Sigmoid colon (tissue), 7 donors: ENCODE results near the gene FGFR2. TPM values are rescaled to one million over a fixed set of nuclear protein-coding genes. Genes with fewer than 3 reads are reported as not detected.

Source experiments
- DNase-seq: peaks from one replicate; pipeline ENCODE4 v3.0.0-alpha.2; 2019
- H3K27ac ChIP-seq, 4 donors: fragments of 200-600 bp; sonication (generic); one replicate each; pipeline ENCODE4 v1.5.1; 2016 to 2019; ENCODE audit warnings: mild to moderate bottlenecking in 1 of 4
- H3K27me3 ChIP-seq, 3 donors: fragments of 200-600 bp; sonication (generic); one replicate each; pipeline ENCODE4 v1.5.1; 2019; ENCODE audit warnings: mild to moderate bottlenecking in 1 of 3
- H3K36me3 ChIP-seq, 4 donors: fragments of 200-600 bp; sonication (generic); one replicate each; pipeline ENCODE4 v1.5.1; 2016 to 2019
- H3K4me1 ChIP-seq, 4 donors: fragments of 200-600 bp; sonication (generic); one replicate each; pipeline ENCODE4 v1.5.1; 2017 to 2019
- H3K4me3 ChIP-seq, 4 donors: fragments of 200-600 bp; sonication (generic); one replicate each; pipeline ENCODE4 v1.5.1; 2017 to 2019; ENCODE audit warnings: mild to moderate bottlenecking in 2 of 4, moderate library complexity in 1 of 4
- H3K9me3 ChIP-seq, 4 donors: fragments of 200-600 bp in 3 of 4; sonication (generic) in 3 of 4; one replicate each; pipeline versions ENCODE4 v1.5.1 to v1.6.1; 2013 to 2019
- EP300 ChIP-seq, 4 donors: sonication (generic); formaldehyde crosslinking; IDR thresholded peaks; one replicate each; pipeline ENCODE4 v1.6.1; 2017; ENCODE audit warnings: antibody characterized with exemption in 4 of 4
- POLR2A ChIP-seq, 2 donors: fragments of 450-650 bp; IDR thresholded peaks; one replicate each; pipeline ENCODE4 v1.6.1; 2016; ENCODE audit warnings: antibody characterized with exemption in 2 of 2, mild to moderate bottlenecking in 2 of 2, moderate library complexity in 2 of 2
- POLR2AphosphoS5 ChIP-seq, 4 donors: sonication (generic); formaldehyde crosslinking; IDR thresholded peaks; one replicate each; pipeline ENCODE4 v1.6.1; 2017; ENCODE audit warnings: antibody characterized with exemption in 4 of 4
- WGBS, 2 donors: extraction: QIAGEN DNeasy Blood & Tissue Kit; methylation state at CpG; one replicate each; pipeline ENCODE4 v1.1.7; 2013; 5-methylcytosine and 5-hydroxymethylcytosine counted together
- intact Hi-C: fragments of 100-400 bp; cut with DNase I; formaldehyde crosslinking; loops from one replicate; pipeline ENCODE4 v1.15.1; 2023
- polyA plus RNA-seq, 3 donors: library from polyadenylated mRNA; stranded (reverse); fragments of 200-250 nt; gene quantifications; one replicate each; pipeline ENCODE4 v1.2.3, GENCODE V29; 2013
- total RNA-seq, 4 donors: library from RNA; depleted of rRNA; stranded (reverse); fragments of >200 nt; gene quantifications; one replicate each; pipeline ENCODE4 v1.1.0, GENCODE V29; 2016
- TF ChIP-seq, protein P1 (sequence below), 4 experiments: fragments of 450-650 bp in 3 of 4; fragments of 200-600 bp in 1 of 4; IDR thresholded peaks; one replicate each; pipeline ENCODE4 v1.5.1; 2016 to 2019; ENCODE audit warnings: antibody characterized with exemption in 4 of 4, mild to moderate bottlenecking in 3 of 4, moderate library complexity in 2 of 4
- donor health status: healthy with polysubstance abuse.
- donor health status: Bipolar disorder and iron deficiency.
- donor health status: healthy.

Gene FGFR2
- total and polyA plus RNA-seq, 7 donors, result 5.1 to 143 (median 71.5) TPM

DNA sequence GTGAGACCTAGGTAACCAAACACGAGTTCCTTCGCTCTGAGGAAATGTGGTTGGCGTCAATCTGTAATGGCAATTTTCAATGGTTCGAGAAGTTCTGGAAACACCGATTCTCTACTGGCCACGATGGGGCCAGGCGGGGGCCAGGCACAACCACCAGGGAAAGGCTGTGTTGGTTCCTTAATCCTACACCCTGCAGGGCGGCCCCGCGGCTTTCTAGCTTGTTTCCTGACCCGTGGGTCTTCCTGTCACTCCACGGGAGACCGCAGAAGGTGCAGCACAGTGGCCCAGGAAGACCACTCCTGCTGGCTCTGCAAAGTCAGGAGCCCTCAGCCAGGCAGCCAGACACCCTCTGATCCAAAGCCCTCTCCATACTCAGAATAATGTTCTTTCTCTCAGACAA is 113.4 kb downstream of the FGFR2 start:
- peaks cover 0 to 29% (median 9%) of the 10 kb centered on the region in 4 donors for H3K4me1 ChIP-seq
- H3K9me3 ChIP-seq, result no peaks in the 10 kb centered on the region
- TF ChIP-seq POLR2A (IDR thresholded peaks at IDR 0.05), result no peak
- no peak for TF ChIP-seq EP300 (IDR thresholded peaks at IDR 0.05)
- TF ChIP-seq POLR2AphosphoS5 (IDR thresholded peaks at IDR 0.05), result no peak
- TF ChIP-seq, protein P1, sequence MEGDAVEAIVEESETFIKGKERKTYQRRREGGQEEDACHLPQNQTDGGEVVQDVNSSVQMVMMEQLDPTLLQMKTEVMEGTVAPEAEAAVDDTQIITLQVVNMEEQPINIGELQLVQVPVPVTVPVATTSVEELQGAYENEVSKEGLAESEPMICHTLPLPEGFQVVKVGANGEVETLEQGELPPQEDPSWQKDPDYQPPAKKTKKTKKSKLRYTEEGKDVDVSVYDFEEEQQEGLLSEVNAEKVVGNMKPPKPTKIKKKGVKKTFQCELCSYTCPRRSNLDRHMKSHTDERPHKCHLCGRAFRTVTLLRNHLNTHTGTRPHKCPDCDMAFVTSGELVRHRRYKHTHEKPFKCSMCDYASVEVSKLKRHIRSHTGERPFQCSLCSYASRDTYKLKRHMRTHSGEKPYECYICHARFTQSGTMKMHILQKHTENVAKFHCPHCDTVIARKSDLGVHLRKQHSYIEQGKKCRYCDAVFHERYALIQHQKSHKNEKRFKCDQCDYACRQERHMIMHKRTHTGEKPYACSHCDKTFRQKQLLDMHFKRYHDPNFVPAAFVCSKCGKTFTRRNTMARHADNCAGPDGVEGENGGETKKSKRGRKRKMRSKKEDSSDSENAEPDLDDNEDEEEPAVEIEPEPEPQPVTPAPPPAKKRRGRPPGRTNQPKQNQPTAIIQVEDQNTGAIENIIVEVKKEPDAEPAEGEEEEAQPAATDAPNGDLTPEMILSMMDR (IDR thresholded peaks at IDR 0.05), result no peak
- intact Hi-C loops, result loop anchor here (5.0 kb wide), 1 partner anchor 38 kb away; no protein-coding TSS in a partner anchor
- peak overlapping the region in 2 of 4 donors; percentile 50 to 65 for H3K27ac ChIP-seq
- DNase-seq, result no peak
- peaks cover 0 to 60% (median 6%) of the 10 kb centered on the region in 4 donors for H3K36me3 ChIP-seq
- no peaks in the 10 kb centered on the region for H3K27me3 ChIP-seq
- WGBS, 2 donors, result 77 to 89% methylated on average over 13 of the region's 13 CpGs
- H3K4me3 ChIP-seq, result no peak overlapping the region

DNA sequence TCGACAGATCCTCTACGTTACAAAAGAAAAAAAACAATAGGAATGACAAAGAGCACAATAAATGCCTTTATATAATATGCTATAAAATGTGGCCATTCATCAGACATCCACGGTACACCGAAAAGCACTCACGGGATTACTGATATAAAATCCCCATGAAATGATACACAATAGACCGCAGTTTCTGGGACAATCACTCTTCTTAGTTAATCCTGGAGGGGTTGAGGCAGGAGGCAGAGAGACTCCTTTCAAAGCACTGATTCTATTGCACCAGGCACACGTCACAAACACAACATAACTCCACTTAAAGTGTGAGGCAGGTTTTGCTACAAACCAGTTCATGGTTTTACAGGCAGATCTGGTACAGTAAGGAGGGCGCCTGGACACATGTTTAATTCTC is 113.8 kb downstream of the FGFR2 start:
- WGBS, 2 donors, result 84 to 85% methylated on average over 8 of the region's 8 CpGs
- Histone ChIP-seq H3K9me3 (no peaks in the 10 kb centered on the region), H3K4me1 (peaks cover 0 to 31% (median 8%) of the 10 kb centered on the region in 4 donors)

DNA sequence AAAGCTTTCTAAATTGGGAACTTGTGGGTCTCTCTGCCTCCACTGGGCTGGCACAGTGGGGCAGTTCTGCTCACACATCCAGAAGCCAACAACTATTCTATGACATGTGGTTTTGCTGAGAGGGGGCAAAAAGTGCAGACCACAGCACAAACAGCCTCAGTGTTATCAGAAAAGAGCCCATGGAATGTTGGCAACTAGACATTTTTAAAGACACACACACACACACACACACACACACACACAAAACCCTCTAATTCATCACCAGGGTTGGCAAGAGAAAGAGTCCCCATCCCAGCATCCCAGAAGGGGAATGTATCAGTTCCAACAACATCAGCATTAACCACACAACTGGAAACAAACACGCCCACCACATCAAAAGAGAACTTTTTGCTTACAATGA is 117.1 kb downstream of the FGFR2 start:
- H3K4me1 ChIP-seq, result peaks cover 0 to 15% (median 0%) of the 10 kb centered on the region in 4 donors
- no peaks in the 10 kb centered on the region for H3K27me3 ChIP-seq
- peaks cover 0 to 64% (median 7%) of the 10 kb centered on the region in 4 donors for H3K36me3 ChIP-seq
- H3K4me3 ChIP-seq, result no peak overlapping the region
- 83 to 84% methylated on average over 1 of the region's 1 CpG for WGBS, 2 donors
- no peaks in the 10 kb centered on the region for H3K9me3 ChIP-seq
- DNase-seq, result no peak
- TF ChIP-seq, protein P1 (IDR thresholded peaks at IDR 0.05), result no peak
- TF ChIP-seq POLR2A (IDR thresholded peaks at IDR 0.05) (no peak), POLR2AphosphoS5 (IDR thresholded peaks at IDR 0.05) (no peak), EP300 (IDR thresholded peaks at IDR 0.05) (no peak)
- H3K27ac ChIP-seq, result peak overlapping the region in 1 of 4 donors; percentile 6
- intact Hi-C loops, result no loop called here

More for the DNA sequence above, 113.8 kb downstream of the FGFR2 start:
- no peak overlapping the region for H3K27ac ChIP-seq
- no peaks in the 10 kb centered on the region for H3K27me3 ChIP-seq
- no peak for DNase-seq
- peaks cover 0 to 64% (median 9%) of the 10 kb centered on the region in 4 donors for H3K36me3 ChIP-seq
- TF ChIP-seq, protein P1 (IDR thresholded peaks at IDR 0.05), result no peak
- TF ChIP-seq EP300 (IDR thresholded peaks at IDR 0.05) (no peak), POLR2A (IDR thresholded peaks at IDR 0.05) (no peak), POLR2AphosphoS5 (IDR thresholded peaks at IDR 0.05) (no peak)
- no peak overlapping the region for H3K4me3 ChIP-seq
- intact Hi-C loops, result no loop called here

DNA sequence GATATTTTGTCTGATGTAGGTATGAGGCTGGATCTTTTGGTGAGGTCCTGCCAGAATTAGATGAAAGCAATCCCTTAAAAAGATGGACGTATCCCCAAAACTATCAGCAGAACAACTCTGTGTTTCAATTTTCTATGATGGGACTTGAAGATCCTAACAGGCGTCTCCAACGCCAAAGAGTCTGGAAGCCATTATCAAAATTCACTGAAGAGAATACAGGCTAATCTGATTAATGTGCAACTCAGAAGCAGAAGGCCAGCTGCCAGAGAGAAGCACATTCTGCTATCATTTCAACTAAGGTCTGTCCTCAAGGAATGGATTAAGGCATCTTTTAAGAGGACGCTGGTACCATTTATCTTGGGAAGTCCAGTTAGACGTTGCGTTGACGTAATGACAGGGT is 119.7 kb downstream of the FGFR2 start:
- H3K9me3 ChIP-seq, result no peaks in the 10 kb centered on the region
- no peak for DNase-seq
- TF ChIP-seq, protein P1 (IDR thresholded peaks at IDR 0.05), result no peak
- TF ChIP-seq POLR2AphosphoS5 (IDR thresholded peaks at IDR 0.05) (no peak), EP300 (IDR thresholded peaks at IDR 0.05) (no peak), POLR2A (IDR thresholded peaks at IDR 0.05) (no peak)
- H3K36me3 ChIP-seq, result peaks cover 0 to 45% (median 5%) of the 10 kb centered on the region in 4 donors
- H3K27me3 ChIP-seq, result no peaks in the 10 kb centered on the region
- H3K4me3 ChIP-seq, result no peak overlapping the region
- WGBS, 2 donors, result 95 to 96% methylated on average over 7 of the region's 7 CpGs
- H3K27ac ChIP-seq, result no peak overlapping the region
- intact Hi-C loops, result no loop called here
- peaks cover 0 to 7% (median 0%) of the 10 kb centered on the region in 4 donors for H3K4me1 ChIP-seq
